Measurements from ENCODE around the gene RNF220.

GRCh38 chr1:44678626-44679025 lies 273.6 kb downstream of the RNF220 start:
- TF ChIP-seq EZH2phosphoT487 (IDR thresholded peaks at IDR 0.05; ENCODE audit: borderline replicate concordance, low read depth) (no peak), CTCF (IDR thresholded peaks at IDR 0.05) (no peak), YY1 (IDR thresholded peaks at IDR 0.05; ENCODE audit: low read depth) (no peak), ELF1 (IDR thresholded peaks at IDR 0.05) (no peak), MAX (IDR thresholded peaks at IDR 0.05; ENCODE audit: low read depth) (no peak), POLR2AphosphoS5 (IDR thresholded peaks at IDR 0.05; ENCODE audit: low read depth, low read length) (no peak), JUND (IDR thresholded peaks at IDR 0.05) (no peak), CHD2 (IDR thresholded peaks at IDR 0.05; ENCODE audit: low read length, partially characterized antibody) (no peak), RCOR1 (IDR thresholded peaks at IDR 0.05; ENCODE audit: low read length) (no peak), EP300 (IDR thresholded peaks at IDR 0.05; ENCODE audit: borderline replicate concordance in 1 of 2, low read depth in 1 of 2, low read length in 1 of 2) (no peak)

Data from SK-N-SH (cell line).